ENCODE data around the gene CUL5.

GRCh38 chr11:107996006-107996776 is 12.5 kb upstream of the CUL5 start:
- TF ChIP-seq POLR2A (IDR thresholded peaks at IDR 0.05), result no peak
- no peak for TF ChIP-seq CTCF (IDR thresholded peaks at IDR 0.05)
- TF ChIP-seq EP300 (IDR thresholded peaks at IDR 0.05), result no peak

Data from ovary (tissue), 3 donors.